ENCODE data around the gene CTSH.

CTSH gene

DNA sequence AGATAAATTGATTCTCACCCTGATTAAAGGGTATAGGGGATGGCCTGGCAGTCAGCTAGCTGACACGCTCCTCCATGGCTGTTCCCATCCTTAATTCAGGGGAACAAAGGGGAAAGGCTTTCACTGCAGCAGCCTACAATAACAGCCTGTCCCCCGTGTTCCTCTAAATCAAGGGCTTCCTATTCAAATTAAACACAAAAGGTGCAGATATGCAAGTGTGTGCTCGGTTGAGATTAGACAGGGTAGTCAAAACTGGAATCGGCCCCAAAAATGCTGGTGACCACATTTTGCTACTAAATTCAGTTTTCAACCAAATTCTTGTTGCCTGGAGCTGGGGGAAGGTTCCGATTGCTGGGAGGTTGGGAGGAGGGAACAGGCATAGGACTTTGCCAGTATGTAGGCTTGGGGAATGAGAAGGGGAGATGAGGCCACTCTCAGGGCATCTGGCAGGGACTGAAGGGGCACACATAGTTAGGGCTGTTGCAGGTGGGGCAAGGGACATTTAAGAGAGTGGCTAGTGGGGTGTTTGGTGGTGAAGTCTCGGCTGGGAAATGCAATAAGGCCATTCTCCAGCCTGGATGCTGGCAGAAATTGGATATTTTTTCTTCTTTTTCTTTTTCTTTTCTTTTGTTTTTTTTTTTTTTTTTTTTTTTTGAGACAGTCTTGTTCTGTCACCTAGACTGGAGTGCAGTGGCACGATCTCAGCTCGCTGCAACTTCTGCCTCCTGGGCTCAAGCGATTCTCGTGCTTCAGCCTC is 32.9 kb upstream of the CTSH start:
- no peak for DNase-seq (ENCODE audit: low read depth)

DNA sequence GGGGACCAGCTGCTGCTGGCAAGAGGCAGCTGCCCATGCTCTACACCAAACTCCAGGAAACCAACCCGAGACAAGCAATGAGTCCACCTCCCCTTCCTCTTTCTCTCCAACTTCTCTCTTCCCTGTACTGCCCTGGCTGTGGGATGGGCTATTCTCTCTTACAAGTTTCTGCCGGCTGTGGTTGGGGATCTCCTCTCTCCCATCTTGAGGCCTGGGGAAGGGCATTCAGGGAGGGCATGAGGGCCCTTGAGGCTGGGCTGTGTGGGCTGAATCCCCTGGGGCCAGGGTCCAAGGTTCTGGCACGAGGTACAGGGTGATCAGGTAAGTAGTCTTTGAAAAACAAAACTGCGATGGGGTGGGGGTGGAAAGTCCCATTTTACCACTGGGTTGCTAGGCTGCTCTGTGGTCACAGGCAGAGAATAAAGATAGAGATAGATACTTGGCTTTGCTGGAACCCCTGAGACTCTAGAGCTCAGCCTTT is 32.3 kb upstream of the CTSH start:
- no peak for DNase-seq (ENCODE audit: low read depth)

DNA sequence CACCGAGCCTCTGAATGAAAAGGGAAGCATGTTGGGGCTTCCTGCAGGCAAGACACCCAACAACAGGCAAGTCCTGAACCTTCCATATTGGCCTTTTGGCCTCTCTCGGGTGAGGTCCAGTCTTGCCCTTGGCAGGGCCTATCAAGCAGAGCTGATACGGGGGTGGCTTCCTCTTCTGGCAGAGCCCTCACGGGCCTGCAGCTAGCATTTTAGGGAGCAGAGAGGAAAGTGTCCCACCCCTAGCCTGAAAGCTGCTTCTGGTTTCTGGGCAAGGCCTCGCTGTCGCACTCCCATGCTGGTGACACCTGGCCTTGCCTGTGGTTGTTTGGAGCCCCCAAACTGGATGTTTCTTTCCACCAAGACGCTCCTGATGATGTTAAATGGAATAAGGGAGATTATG is 31.8 kb upstream of the CTSH start:
- DNase-seq (ENCODE audit: low read depth), result no peak

DNA sequence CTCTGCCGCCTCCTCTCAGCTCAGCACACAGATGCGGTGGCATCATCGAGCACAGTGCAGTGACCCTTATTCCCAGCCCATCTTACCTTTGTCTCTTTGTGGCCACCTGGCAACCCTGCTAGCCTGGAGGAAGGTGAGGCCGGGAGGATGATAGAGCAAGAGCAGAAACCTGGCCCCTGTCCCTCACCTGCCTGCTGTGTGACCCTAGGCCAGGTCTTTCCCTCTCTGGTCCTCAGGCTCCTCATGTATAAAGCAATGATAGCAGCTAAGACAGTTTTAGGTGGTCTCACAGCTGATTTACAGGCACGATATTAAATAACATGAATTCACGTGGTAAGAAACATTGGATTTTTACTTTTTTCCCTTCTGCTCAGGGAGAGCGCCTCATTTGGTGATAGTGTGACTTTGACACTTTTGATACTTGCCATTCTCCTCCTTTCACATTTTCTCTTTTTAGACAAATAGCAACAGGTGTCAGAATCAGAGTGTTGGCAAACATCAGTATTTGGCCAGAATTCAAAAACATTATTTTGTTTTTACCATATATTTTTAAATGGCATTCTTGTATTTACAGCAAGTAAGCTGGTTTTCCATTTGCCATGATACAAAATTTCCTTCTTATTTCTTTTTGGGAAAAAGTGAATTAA is 29.5 kb upstream of the CTSH start:
- no peak for DNase-seq (ENCODE audit: low read depth)

DNA sequence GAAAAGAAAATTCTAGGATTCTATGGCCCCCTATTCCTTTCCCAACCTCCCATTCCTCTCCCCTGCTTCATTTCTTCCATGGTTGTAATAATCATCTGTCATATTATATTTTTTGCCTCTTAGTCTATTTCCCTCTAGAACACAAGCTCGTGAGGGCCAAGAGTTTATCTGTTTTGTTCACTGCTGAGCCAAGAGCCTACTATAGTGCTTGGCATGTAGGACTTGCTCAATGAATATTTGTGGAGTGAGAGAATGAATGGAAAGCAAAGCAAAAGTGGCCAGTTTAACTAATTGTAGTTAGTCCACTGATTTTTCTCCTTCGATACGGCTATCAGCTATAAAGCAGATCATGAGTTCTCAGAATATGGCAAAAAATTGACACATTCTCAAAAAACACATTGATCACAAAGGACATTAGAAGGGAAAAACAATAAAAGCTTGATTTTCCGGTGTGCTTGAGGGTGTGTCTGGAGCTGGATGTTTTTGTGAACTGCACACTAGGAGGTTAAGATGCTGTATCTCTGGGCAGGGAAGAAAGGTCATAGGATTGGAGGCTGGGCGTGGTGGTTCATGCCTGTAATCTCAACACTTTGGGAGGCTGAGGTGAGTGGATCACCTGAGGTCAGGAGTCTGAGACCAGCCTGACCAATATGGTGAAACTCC is 25.0 kb upstream of the CTSH start:
- DNase-seq (ENCODE audit: low read depth), result peak; percentile 58

DNA sequence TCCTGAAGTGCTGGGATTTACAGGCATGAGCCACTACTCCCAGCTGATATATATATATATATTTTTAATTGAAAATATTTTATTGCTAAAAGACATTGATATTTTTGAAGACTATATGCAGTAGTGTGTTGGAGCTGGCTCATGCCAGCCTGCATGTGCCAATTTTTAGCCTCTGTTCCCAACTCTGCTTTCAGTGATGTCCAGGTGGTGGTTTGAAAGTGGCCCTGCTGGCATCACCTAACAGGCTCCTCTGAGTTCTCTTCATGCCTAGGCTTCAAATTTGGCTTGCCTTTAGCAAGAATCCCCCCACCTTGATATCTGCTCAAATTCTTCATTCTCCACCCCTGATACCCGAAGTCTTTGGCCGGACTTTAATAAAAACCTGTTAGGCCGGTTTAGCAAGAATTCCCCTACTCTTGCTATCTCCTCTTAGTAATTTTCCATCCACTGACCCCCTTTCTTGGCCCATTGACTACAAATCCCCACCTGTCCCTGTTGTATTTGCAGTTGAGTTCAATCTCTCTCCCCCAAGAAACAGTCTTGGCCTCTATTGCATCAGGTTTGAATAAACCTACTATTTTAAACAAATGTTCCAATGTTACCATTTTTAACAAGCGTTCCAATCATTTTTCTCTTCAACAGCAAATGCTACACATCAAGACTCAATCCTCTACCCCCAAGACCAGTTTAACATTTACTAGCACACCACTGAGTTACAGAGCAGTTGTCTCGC is 23.9 kb upstream of the CTSH start:
- no peak for DNase-seq (ENCODE audit: low read depth)

DNA sequence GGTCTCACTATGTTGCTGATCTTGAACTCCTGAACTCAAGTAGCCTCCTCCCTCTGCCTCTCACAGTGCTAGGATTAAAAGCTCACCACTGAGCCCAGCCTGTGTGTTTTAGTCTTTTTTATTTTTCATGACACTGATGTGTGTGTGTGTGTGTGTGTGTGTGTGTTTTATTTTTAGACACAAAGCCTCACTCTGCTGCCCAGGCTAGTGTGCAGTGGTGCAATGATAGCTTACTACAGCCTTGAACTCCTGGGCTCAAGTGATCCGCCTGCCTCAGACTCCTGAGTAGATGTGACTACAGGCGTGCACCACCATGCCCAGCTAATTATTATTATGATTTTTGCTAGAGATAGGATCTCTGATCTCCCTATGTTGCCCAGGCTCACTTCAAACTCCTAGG is 23.3 kb upstream of the CTSH start:
- DNase-seq (ENCODE audit: low read depth), result no peak

DNA sequence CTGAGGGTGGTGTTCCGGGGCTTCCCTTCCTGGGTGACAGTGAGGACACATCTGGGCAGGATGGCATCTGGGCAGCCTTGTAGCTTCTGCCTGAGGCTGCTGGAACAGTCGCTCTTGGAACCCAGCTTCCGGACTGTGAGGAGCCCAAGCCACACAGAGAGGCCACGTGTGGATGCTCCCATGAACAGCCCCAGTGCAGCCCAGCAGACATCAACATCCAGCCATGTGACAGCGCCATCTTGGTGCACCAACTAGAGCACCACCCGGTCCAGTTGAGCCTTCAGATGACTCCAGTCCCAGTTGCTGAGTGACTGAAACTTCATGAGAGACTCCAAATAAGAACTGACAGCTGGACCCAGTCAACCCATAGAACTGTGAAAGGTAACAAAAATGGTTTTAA is 15.5 kb upstream of the CTSH start:
- no peak for DNase-seq (ENCODE audit: low read depth)

DNA sequence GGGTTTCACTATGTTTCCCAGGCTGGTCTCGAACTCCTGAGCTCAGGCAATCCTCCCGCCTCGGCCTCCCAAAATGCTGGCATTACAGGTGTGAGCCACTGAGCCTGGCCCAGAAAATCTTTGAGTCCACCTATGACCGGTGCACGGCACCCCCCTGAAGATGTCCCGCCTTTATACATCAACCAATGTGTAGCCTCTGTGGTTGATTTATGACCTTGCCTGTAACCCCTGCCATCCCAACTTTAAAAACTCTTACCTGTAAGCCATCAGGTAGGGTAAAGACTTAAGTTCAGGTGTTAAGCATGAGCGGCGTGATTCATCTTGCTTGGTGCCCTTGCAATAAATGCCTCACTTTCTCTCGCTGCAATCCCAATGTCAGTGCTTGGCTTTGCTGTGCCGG is 14.5 kb upstream of the CTSH start:
- DNase-seq (ENCODE audit: low read depth), result no peak

DNA sequence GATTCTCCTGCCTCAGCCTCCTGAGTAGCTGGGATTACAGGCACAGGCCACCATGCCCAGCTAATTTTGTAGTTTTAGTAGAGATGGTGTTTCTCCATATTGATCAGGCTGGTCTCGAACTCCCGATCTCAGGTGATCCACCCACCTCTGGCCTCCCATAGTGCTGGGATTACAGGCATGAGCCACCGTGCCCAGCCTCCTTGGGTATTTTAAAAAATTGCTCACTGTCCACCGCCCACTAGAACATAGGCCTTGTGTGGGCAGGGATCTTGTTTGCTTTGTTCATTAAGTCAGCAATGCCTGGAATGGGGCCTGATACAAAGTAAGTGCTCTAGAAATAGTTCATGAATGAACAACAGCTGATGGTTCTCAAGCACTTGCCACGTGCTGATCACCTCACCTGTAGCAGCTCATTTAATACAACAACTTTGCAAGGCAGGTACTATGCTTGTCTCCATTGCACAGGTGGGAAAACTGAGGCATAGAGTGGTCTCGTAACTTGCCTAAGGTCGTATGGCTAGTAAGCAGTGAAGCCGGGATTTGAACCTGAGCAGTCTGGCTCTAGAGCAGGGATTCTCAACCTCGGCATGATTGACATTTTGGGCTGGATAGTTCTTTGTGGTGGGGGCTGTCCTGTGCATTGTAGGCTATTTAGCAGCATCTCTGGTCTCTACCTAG is 12.7 kb upstream of the CTSH start:
- DNase-seq (ENCODE audit: low read depth), result no peak

DNA sequence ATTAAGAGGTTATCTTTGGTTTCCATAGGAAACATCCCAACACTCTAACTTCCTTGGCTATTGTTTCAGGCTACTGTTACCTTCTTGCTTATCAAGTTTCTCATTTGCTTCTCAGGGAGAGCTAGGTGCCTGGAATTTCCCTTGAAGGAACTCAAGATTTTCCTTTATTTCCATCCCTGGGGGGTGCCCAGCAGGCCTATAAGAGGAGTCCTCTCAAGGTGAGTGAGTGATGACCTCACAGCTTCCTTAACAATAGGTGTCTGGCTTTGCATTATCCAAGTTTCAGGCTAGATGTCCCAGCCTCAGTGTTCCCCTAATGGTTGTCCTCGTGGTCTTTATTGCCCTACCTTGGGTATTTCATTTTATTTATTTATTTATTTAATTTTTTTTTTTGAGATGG is 12.1 kb upstream of the CTSH start:
- DNase-seq (ENCODE audit: low read depth), result no peak

DNA sequence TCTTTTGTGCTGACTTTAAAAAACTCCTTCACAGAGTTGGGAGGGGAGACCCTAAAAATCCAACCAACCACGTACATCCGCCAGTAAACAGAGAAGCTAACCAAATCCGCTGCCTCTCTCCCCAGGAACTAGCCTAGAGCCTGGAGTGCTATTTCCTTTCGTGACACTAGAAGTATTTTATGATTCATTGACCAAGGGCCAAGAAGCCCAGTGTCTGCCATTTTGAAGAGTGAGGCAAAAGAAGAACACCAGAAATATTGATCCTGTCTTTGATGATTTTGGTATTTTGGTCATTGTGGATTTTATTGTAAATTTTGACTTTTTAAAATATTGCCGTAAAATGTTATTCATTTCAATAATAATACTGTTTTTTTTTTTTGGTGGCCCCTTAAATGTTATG is 10.5 kb upstream of the CTSH start:
- DNase-seq (ENCODE audit: low read depth), result no peak

DNA sequence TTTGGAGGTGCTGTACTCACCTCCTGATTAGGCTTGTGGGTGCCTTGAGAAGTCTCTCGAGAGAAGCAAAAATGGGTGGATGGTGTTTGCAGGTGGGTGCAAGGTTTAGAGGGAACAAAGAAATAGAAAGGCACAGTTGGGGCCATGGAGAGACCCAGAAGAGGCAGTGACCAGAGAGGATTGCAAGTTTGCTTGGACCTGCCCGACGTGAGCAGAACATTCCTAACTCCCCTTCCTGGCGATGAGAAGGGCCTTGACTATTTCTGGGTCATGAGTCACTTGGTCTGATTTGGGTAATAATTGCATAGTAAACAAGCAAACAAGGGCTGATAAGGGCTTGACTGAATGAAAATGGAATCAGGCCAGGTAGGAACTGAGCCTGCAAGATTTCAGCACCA is 7.0 kb upstream of the CTSH start:
- peak; percentile 90 for DNase-seq (ENCODE audit: low read depth)

DNA sequence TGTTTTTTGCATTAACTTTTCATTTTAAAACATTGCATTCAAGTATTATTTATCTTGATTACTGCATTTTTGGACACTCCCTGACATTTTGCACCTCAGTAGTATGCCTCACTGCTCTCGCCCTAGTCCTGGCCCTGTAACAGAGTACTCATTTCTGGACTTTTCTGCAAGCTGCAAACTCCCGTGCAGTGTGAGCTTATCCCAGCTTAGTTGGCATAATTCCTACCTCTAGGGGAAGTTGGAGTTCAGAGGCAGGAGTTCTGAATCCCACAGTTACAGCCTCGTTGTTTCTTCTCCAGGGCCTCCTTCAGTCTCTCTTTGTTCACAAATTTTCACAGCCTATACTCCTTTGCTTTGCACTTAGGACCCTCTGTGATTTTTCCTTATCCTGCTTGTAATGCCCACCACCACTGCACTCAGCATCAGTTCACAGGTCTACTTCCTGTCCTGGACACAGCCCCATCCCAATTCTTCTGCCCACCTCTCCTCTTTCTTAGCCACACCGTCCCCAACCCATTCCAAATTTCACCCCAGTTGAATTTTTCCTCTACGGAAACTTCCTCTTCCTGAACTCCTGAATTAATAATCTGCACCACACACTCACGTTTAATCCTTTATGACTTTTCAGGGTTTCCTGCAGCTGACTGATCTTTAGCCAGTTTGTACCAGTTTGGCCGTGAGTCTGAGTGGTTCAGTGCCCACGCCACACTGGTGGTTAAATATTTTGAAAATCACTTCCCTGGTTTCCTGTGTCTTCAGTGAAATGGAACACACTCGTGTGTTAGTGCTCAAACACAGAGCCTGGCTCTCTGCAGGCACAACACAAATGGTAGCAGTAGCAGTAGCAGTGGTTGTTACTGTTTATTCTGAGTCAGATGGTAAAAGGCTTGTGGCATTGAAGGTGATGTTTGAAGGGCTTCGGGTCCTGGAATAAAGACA is 6.3 kb upstream of the CTSH start:
- peak; percentile 63 for DNase-seq (ENCODE audit: low read depth)

DNA sequence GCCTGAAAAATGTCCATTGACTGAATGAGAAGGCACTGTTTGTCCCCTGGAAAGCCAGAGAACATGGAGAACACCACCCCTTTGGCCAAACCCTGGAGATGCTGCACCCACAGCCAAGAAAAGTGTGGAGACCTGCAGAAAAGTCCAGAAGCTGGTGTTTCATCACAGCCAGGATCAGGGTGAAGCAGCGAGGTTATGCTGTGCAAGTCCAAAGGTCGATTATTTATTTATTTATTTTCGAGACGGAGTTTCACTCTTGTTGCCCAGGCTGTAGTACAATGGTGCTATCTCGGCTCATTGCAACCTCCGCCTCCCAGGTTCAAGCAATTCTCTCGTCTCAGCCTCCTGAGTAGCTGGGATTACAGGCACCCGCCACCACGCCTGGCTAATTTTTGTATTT is 5.5 kb upstream of the CTSH start:
- DNase-seq (ENCODE audit: low read depth), result no peak

DNA sequence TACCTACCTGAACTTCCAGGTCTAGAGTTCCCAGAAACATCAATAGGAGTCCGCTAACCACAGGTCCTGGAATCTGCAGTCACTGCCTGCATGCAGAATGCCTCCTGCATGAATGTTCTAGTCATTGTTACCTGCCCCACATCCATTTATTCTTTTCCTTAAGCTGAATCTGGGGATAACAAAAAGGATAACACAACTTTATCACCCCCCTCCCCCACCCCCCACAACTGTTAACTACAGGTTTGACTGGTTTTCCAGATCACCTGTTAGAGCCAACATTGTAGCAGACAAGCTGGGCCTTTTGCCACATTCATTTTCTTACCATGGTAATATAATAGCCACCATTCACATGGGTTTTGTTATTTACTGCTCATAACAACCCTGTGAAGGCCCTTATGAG is 4.6 kb upstream of the CTSH start:
- DNase-seq (ENCODE audit: low read depth), result no peak

DNA sequence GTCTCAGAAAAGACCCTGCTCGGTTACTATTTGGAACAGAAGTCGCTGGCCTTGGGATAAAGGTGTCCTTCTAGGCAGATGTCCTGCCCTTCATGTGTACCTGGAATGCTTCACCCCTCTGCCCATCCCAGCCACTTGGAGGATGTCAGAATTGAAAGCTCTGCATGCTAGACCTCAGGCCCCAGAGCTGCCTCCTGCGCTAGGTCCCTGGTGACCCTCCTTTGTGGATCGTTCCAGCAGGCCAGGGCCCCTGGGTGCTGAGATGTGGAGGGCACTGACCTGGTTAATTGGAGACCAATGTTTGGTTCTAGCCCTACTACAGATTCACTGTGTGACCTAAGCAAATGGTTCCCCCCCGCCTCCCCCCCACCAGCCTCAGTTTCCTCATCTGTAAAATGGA is 2.7 kb upstream of the CTSH start:
- no peak for DNase-seq (ENCODE audit: low read depth)

DNA sequence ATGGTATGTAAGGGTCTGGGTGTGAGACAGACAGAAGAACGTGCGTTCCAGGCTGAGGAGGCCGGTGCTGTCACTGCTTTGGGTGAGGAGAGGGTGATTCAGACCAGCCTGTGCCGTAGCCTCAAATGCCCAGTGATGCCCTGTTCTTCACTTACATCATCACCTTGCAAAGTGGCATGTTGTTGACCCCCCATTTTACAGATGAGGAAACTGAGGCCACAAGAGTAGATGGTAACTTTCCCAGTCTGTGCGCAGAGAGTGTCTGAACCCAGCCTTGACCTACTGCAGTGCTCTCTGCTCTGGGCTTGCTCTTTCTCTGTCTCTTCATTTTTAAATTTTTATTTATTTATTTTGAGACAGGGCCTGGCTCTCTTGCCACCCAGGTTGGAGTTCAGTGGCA is 1.6 kb upstream of the CTSH start:
- no peak for DNase-seq (ENCODE audit: low read depth)

DNA sequence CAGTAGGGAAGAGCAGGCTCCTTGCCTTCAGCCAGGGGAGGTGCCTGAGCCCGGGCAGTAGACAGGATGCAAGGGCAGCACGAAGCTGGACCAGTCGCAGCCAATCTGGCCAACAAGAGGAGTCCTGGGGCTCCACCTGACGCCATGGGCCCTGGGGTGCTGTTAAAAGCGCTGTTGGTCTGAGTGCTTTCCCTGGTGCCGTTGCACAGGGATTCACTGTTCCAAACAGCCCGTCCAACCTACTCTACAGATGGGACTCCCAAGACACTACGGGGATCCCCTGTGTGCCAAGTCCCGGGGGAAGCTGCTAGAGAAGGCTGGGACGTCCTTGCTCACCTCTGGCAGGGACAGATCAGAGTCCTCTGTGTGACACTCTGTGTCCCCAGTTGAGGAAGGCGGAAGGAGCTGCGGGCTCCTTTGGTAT is 632 bp downstream of the CTSH start:
- DNase-seq (ENCODE audit: low read depth), result no peak

DNA sequence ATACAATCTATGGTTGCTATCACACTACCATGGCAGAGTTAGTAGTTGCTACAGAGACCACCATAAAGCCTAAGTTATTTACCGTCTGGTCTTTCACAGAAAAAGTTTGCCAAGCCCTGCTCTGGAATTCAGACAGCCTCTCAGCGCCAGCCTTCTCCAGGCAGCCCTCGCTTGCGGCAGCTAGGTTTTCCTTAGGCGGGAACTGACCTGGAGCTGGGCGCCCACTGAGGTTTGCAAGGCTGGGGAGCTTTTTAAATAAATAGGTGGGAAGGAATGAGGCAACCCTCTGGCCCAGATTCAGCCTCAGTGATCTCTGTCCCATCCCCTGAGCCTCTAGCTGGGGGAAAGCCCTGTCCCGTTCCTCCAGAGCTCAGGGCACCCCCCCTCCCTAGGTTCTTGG is 1.2 kb downstream of the CTSH start:
- peak; percentile 37 for DNase-seq (ENCODE audit: low read depth)

DNA sequence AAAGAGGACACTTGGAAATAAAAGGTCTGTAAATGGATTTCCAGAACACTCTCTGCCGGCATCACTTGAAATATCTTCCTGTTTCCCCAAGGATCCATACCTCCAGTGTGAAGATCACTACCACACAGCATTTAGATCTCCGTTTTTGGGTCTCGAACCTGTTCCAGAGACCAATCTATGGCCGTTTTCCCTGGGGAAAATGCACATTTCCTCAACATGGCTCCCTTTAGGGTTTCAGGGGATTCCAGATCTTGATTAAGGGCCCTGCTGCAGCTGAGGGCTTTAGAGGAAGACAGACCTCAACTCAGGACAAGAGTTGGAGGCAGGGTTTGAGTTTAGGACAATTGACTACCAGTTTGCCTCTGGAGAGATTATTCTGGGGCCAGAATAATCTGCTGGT is 2.1 kb downstream of the CTSH start:
- DNase-seq (ENCODE audit: low read depth), result no peak

All from amniotic epithelial cell (primary cell).